Fibroblast of skin of scalp (primary cell): ENCODE results near the gene COL4A2.

Experiments used
- DNase-seq: peaks from one replicate; pipeline ENCODE4 v3.0.0-alpha.2; 2013

COL4A2 gene

DNA sequence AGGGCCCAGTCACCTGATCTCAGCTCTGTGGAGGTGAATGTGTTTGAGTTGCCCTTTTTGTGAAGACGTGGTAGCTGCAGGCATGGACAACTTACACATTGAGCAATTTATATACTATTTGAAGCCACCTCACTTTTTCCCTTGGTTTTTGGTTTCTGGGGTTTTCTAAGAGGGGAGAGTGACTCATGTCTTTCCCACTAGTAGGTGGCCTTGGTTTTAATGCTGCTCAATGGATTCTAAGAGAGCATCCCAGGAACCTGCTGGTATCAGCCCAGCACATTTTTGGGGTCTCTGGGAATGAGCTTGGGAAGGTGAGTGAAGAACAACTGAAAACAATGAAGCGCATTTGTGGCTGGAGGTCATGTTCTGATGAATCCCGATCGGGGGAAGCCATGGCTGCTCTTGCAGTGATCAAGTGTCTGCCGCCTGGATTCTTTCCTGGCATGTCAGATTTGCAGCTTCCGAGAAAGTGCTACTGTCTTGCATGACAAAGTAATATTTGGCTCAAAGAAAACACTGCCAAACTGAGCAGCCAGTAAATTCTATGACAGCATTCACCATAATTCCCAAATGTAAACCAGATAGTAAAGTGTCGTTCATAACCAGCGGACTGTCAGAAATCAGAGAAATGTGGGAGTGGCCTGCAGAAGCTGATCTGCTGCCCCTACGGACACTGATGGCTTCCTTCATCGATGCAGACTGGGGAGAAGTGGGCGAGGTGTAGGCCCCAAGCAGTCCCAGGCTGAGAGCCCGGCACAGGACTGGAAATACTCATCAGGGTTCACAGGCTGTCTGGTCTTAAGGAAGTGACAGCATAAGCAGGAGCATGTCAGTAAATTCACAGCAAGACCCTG, 98.7 kb downstream of the COL4A2 start:
- peak; percentile 96 for DNase-seq

GRCh38 chr13:110407021-110407420, 99.9 kb downstream of the COL4A2 start:
- no peak for DNase-seq

- DNase-seq: no peak
These were observed 100.4 kb downstream of the COL4A2 start for GRCh38 chr13:110407531-110407930.

- no peak for DNase-seq
These were observed 101.2 kb downstream of the COL4A2 start for GRCh38 chr13:110408286-110408685.

DNA sequence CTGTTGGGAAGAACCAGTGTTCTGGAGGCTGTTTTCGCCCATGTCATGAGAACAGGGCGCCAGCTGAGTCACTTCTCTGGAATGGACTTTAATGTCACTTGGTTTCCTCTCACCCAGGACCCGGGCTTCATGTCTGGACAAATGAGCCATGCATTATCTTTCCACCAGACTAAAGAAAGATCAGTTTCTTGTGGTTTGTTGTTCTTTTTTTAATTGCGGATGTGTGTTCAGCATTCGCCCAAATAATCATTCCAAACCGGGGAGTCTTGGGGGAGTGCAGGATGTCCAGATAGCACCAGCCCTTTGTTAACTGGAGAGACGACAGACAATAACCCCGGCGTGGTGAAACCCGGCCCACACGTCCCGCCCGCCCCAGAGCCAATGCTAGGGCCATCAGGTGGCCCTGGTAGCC, 102.5 kb downstream of the COL4A2 start:
- DNase-seq: peak; percentile 63

GRCh38 chr13:110410000-110410399, 102.9 kb downstream of the COL4A2 start:
- no peak for DNase-seq

DNA sequence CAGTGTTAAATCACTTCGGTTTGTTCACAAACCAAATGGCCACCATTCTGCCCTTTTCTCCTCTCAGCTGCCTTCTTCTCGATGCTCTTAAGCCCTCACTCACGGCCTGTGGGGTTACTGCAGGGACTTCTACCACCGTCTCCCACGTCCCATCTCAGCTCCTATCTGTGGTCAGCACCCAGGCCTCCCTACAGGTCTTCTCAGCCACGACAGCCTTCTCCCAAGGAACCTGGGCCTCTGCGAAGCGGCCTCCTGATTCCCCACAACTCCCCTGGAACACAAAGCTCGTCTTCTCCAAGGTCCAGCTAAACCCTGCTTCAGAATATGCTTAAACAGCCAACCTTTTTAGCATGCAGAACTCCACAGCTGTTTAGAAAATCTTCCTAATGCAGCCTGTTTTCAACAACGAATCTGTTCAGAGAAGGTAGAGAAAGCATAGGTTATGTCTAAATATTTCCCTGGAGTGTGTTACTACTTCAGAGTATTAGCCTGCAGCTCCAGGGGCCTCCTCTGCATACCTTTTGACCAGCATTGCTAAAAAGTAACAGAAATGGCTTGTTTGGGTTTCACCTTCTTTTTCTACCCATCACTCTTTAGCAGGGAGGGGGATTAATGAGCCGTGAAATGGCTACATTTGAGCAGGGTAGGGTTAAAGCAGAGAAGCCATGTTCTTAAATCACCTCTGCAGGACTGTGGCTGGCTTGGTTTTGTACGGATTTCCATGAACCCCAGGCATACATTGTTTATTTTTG, 104.0 kb downstream of the COL4A2 start:
- no peak for DNase-seq

- no peak for DNase-seq
These were observed 104.6 kb downstream of the COL4A2 start for GRCh38 chr13:110411688-110412059.

DNA sequence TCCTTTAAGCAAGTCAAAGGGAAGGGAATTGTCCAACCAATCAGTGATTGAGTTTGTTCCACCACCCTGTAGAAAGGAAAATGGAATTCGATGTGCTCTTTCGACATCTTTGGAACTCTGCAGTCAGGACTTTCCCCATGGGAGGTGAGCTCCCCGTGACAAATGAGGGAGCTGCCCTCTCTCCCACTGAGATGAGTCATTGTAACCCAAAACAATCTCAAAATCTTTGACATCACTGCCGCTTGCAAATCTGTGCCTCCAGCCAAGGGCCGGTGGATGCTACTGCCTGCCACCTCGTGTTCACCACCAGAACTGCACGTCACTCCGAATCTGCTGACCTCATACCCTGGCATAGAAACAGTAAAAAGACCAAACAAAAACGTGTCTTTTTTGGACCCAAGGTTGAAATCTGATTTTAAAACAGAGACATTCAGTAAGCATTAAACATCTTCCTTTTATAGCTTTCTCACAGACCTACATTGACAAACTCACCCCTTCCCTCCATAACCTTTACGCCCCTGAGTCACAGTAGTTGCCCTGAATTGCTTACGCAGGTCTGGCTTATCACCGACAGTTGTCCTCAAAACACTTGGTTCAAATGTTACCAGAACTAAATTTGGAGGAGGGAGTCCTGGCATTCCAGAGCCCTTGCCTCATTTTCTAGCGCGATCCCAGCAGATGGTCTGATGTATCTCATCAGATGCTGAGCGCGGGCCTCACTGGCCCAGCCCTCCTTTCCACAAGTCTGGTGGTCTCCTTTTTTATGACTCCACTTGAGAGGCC, 105.2 kb downstream of the COL4A2 start:
- DNase-seq: peak; percentile 100

DNA sequence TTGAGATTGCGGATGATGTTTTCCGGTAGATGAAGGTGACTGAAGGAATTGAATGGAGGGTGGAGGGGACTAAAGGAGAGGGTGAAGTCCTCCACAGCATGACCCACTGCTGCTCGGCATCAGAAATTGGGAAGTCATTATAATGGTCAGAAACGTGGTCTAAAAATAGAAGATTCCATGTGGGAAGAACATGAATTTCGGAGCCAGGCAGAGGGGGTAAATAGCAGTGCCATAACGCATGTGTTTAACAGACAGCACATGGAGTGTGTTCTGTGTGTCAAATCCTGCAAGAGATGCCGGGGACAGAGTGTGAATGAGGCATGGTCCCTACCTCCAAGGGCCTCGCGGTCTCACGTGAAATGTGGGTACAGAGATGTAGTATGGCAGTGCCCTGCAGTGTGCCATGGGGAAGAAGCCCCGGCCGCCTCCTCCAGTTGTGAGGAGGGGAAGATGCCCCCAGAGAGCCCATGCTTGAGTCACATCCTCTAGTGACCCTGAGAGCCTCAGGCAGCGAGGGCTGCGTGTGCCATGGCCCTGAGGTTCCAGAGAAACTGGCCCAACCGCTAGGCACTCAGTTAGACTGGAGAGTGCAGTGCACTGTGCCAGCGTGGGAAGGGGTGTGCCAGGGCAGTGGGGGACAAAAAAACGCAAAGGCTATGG, 106.1 kb downstream of the COL4A2 start:
- no peak for DNase-seq

DNA sequence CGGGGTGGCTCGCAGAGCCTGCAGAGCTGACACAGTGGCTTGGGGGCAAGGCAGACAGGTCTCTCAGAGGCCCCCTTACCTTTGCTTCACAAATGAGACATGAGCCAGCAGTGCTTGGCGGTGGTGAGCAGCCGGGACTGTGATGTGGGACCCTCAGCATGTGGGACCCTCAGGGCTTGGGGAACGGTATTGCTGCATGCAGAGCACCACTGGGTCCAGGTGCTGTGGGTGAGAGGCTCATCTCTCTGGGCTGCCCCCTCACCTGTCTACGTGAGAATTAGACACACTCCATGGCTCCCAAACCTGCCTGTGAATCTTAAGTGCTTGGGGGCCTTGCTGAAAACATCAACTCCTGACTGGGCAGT, 106.6 kb downstream of the COL4A2 start:
- DNase-seq: no peak

DNA sequence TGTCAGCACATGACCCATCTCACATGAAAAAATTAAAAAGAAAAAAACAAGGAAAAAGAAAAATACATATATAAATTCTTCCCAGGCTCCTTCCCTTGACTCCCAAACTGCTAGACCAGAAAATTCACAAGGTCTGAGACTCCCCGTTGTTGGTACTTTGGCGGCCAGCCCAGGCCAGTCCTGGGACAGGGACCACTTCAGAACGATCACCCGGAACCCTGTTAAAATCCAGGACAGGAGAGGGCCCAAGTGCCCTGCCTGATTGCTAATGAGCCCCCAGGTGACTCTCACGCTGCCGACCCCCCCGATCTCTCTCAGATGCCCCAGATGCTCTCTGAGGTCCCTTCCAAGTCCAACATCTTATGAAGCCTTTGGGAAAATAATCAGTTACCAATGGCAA, 107.2 kb downstream of the COL4A2 start:
- DNase-seq: no peak

DNA sequence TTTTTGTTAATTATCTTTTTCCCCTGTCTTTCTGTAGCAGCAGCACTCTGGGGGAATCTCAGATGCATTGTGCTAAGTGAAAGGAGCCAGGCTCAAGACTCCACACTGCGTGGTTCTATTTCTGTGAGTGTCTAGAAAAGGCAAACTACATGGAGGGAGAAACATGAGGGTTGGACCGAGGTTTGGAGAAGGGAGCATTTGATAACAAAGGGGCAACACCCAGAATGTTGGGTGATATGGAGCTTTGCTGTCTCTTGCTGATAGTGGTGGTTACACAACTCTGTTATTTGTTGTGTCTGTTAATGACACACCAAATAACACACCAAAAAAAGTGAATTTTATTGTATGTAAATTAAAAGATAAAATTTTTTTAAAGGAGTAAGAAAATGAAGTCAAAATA, 107.8 kb downstream of the COL4A2 start:
- DNase-seq: no peak

- no peak for DNase-seq
These were observed 108.6 kb downstream of the COL4A2 start for GRCh38 chr13:110415669-110416068.

GRCh38 chr13:110416131-110417025, 109.3 kb downstream of the COL4A2 start:
- DNase-seq: no peak

- DNase-seq: no peak
These were observed 111.9 kb downstream of the COL4A2 start for GRCh38 chr13:110418944-110419343.

GRCh38 chr13:110419381-110419791, 112.3 kb downstream of the COL4A2 start:
- no peak for DNase-seq

GRCh38 chr13:110419946-110420345, 112.9 kb downstream of the COL4A2 start:
- DNase-seq: no peak

- no peak for DNase-seq
These were observed 113.5 kb downstream of the COL4A2 start for GRCh38 chr13:110420626-110421025.

DNA sequence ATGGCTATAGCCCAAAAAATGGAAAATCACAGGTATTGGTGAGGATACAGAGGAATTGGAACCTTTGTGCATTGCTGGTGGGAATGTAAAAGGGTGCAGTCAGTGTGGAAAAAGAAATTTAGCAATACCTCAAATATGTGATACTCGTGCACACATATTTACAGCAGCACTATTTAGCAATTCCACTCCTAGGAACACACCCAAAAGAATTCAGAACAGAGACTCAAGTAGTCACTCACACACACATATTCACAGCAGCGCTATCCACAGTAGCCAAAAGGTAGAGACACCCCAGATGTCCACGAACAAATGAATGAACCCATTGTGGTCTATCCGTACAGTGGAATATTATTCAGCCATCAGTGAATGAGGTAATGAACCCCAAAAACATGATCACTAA, 114.0 kb downstream of the COL4A2 start:
- DNase-seq: peak; percentile 35

DNA sequence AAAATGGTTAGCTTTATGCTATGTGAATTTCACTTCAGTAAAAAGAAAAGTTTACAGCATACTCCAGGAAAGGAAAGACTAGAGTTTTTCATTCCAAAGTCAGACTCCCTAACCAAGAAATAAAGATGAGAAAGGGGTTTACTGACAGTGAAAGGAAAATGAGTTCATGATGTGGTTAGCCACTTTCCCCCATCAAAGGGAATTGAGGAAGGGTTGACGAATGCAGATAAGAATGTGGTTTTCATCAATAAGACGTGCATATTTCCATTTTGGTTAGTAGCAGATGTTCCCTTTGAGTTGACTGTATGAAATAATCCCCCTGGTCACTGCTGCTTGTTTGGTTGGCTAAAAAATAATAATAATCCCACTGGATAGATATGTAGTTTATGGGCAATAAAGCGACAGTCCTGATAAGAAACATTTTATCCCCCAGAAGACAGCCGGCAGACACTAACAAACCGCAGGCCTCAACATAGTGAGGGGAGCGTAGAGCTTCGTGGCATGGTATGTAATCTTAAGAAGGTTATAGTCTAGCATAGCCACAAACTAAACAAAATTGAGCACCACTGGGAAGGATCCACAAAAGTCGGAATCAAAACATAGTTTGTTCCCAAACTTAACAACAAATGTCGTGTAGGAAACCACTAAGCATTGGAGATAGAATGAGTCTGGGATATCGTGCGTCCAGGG, 114.8 kb downstream of the COL4A2 start:
- peak; percentile 82 for DNase-seq
